HG03442 (cell line): Measurements from ENCODE around the gene ZCCHC24.

Experiments used
- ATAC-seq: cut with Tn5 transposase; IDR thresholded peaks from one replicate; pipeline ENCODE4 v1.9.1; 2021; ENCODE audit warnings: mild to moderate bottlenecking, moderate library complexity; ENCODE audit not compliant: unreplicated experiment

The ZCCHC24 gene

GRCh38 chr10:79433324-79434222 lies 11.9 kb downstream of the ZCCHC24 start:
- ATAC-seq = no peak

- ATAC-seq = no peak
Observed at GRCh38 chr10:79431891-79432831, 13.3 kb downstream of the ZCCHC24 start.

- no peak for ATAC-seq
Observed at GRCh38 chr10:79431428-79431827, 14.0 kb downstream of the ZCCHC24 start.

- no peak for ATAC-seq
Observed at GRCh38 chr10:79430936-79431335, 14.5 kb downstream of the ZCCHC24 start.

GRCh38 chr10:79430325-79430905 lies 15.0 kb downstream of the ZCCHC24 start:
- no peak for ATAC-seq

- no peak for ATAC-seq
Observed at GRCh38 chr10:79429751-79430150, 15.7 kb downstream of the ZCCHC24 start.

GRCh38 chr10:79427965-79428364 lies 17.5 kb downstream of the ZCCHC24 start:
- no peak for ATAC-seq

GRCh38 chr10:79425074-79425532 lies 20.3 kb downstream of the ZCCHC24 start:
- no peak for ATAC-seq

GRCh38 chr10:79424221-79425073 lies 21.0 kb downstream of the ZCCHC24 start:
- no peak for ATAC-seq

- no peak for ATAC-seq
Observed at GRCh38 chr10:79422178-79422892, 23.1 kb downstream of the ZCCHC24 start.

- no peak for ATAC-seq
Observed at GRCh38 chr10:79420974-79421688, 24.3 kb downstream of the ZCCHC24 start.

GRCh38 chr10:79418886-79419595 lies 26.4 kb downstream of the ZCCHC24 start:
- ATAC-seq = no peak

- ATAC-seq = no peak
Observed at GRCh38 chr10:79418274-79418673, 27.1 kb downstream of the ZCCHC24 start.

- ATAC-seq = no peak
Observed at GRCh38 chr10:79417731-79418130, 27.7 kb downstream of the ZCCHC24 start.

GRCh38 chr10:79417266-79417665 lies 28.2 kb downstream of the ZCCHC24 start:
- no peak for ATAC-seq

- no peak for ATAC-seq
Observed at GRCh38 chr10:79416578-79417255, 28.7 kb downstream of the ZCCHC24 start.

GRCh38 chr10:79415736-79416577 lies 29.5 kb downstream of the ZCCHC24 start:
- ATAC-seq = no peak
